Measurements from ENCODE around the gene LBH.

The LBH gene

GRCh38 chr2:30277582-30277981, 46.2 kb downstream of the LBH start:
- DNase-seq: no peak

- DNase-seq: no peak
These were observed 47.1 kb downstream of the LBH start for GRCh38 chr2:30278419-30278818.

- no peak for DNase-seq
These were observed 49.5 kb downstream of the LBH start for GRCh38 chr2:30280596-30281434.

GRCh38 chr2:30282081-30282480, 50.7 kb downstream of the LBH start:
- no peak for DNase-seq

GRCh38 chr2:30282721-30283120, 51.4 kb downstream of the LBH start:
- no peak for DNase-seq

- DNase-seq: no peak
These were observed 52.7 kb downstream of the LBH start for GRCh38 chr2:30283931-30284565.

- DNase-seq: no peak
These were observed 54.4 kb downstream of the LBH start for GRCh38 chr2:30285758-30286157.

- DNase-seq: no peak
These were observed 56.0 kb downstream of the LBH start for GRCh38 chr2:30287190-30287840.

GRCh38 chr2:30287857-30288513, 56.7 kb downstream of the LBH start:
- no peak for DNase-seq

- DNase-seq: no peak
These were observed 57.2 kb downstream of the LBH start for GRCh38 chr2:30288561-30288960.

- DNase-seq: peak; percentile 61 to 71
These were observed 62.1 kb downstream of the LBH start for GRCh38 chr2:30293303-30293921.

- DNase-seq: no peak
These were observed 62.8 kb downstream of the LBH start for GRCh38 chr2:30294133-30294532.

- DNase-seq: no peak
These were observed 65.2 kb downstream of the LBH start for GRCh38 chr2:30296496-30296895.

- no peak for DNase-seq
These were observed 67.0 kb downstream of the LBH start for GRCh38 chr2:30298302-30298701.

- DNase-seq: no peak
These were observed 68.8 kb downstream of the LBH start for GRCh38 chr2:30300122-30300455.

GRCh38 chr2:30300456-30301221, 69.3 kb downstream of the LBH start:
- no peak for DNase-seq

GRCh38 chr2:30301551-30301950, 70.2 kb downstream of the LBH start:
- no peak for DNase-seq

- no peak for DNase-seq
These were observed 71.2 kb downstream of the LBH start for GRCh38 chr2:30302566-30302965.

GRCh38 chr2:30303095-30303494, 71.8 kb downstream of the LBH start:
- DNase-seq: no peak

- DNase-seq: no peak
These were observed 73.9 kb downstream of the LBH start for GRCh38 chr2:30305235-30305634.

- DNase-seq: no peak
These were observed 75.2 kb downstream of the LBH start for GRCh38 chr2:30306522-30306921.

- no peak for DNase-seq
These were observed 76.9 kb downstream of the LBH start for GRCh38 chr2:30308280-30308679.
